Rectal smooth muscle tissue (tissue), 1 donor: ENCODE measurements around the gene XPA.

Experiments used
- H3K27ac ChIP-seq: one replicate; pipeline ENCODE4 v1.7.0; 2013; ENCODE audit warnings: low read depth, low read length, inconsistent platforms
- H3K27me3 ChIP-seq: one replicate; pipeline ENCODE4 v1.7.0; 2013; ENCODE audit warnings: low read length; ENCODE audit not compliant: control insufficient read depth, insufficient read depth
- H3K36me3 ChIP-seq: one replicate; pipeline ENCODE4 v1.7.0; 2013; ENCODE audit warnings: low read length; ENCODE audit not compliant: control insufficient read depth, insufficient read depth
- H3K4me1 ChIP-seq: one replicate; pipeline ENCODE4 v1.7.0; 2013; ENCODE audit warnings: low read length; ENCODE audit not compliant: control insufficient read depth, insufficient read depth
- H3K4me3 ChIP-seq: one replicate; pipeline ENCODE4 v1.7.0; 2013; ENCODE audit warnings: low read length
- H3K9ac ChIP-seq: one replicate; pipeline ENCODE4 v1.7.0; 2013; ENCODE audit warnings: low read length

XPA gene

GRCh38 chr9:97668485-97668884, 28.7 kb downstream of the XPA start:
- Histone ChIP-seq H3K27ac (no peak overlapping the region), H3K4me1 (no peaks in the 10 kb centered on the region), H3K36me3 (peaks cover 40% of the 10 kb centered on the region), H3K27me3 (no peaks in the 10 kb centered on the region), H3K4me3 (no peak overlapping the region), H3K9ac (no peak overlapping the region)

GRCh38 chr9:97666907-97667686, 30.0 kb downstream of the XPA start:
- no peak overlapping the region for H3K9ac ChIP-seq
- H3K27ac ChIP-seq, result no peak overlapping the region
- H3K27me3 ChIP-seq, result no peaks in the 10 kb centered on the region
- no peaks in the 10 kb centered on the region for H3K4me1 ChIP-seq
- no peak overlapping the region for H3K4me3 ChIP-seq
- H3K36me3 ChIP-seq, result peaks cover 43% of the 10 kb centered on the region

GRCh38 chr9:97665742-97666141, 31.4 kb downstream of the XPA start:
- no peak overlapping the region for H3K4me3 ChIP-seq
- H3K36me3 ChIP-seq, result peaks cover 42% of the 10 kb centered on the region
- H3K9ac ChIP-seq, result no peak overlapping the region
- H3K27me3 ChIP-seq, result no peaks in the 10 kb centered on the region
- no peak overlapping the region for H3K27ac ChIP-seq
- no peaks in the 10 kb centered on the region for H3K4me1 ChIP-seq

- Histone ChIP-seq H3K4me1 (no peaks in the 10 kb centered on the region), H3K9ac (no peak overlapping the region), H3K36me3 (peaks cover 34% of the 10 kb centered on the region), H3K27me3 (no peaks in the 10 kb centered on the region), H3K4me3 (no peak overlapping the region), H3K27ac (no peak overlapping the region)
Measured at GRCh38 chr9:97660847-97661246, 36.3 kb downstream of the XPA start.

GRCh38 chr9:97660340-97660739, 36.8 kb downstream of the XPA start:
- no peak overlapping the region for H3K4me3 ChIP-seq
- no peaks in the 10 kb centered on the region for H3K27me3 ChIP-seq
- no peak overlapping the region for H3K27ac ChIP-seq
- peaks cover 33% of the 10 kb centered on the region for H3K36me3 ChIP-seq
- H3K4me1 ChIP-seq, result no peaks in the 10 kb centered on the region
- no peak overlapping the region for H3K9ac ChIP-seq

GRCh38 chr9:97659771-97660170, 37.4 kb downstream of the XPA start:
- H3K27me3 ChIP-seq, result no peaks in the 10 kb centered on the region
- H3K36me3 ChIP-seq, result peaks cover 28% of the 10 kb centered on the region
- no peak overlapping the region for H3K27ac ChIP-seq
- no peak overlapping the region for H3K9ac ChIP-seq
- no peaks in the 10 kb centered on the region for H3K4me1 ChIP-seq
- no peak overlapping the region for H3K4me3 ChIP-seq

- Histone ChIP-seq H3K27me3 (no peaks in the 10 kb centered on the region), H3K36me3 (peaks cover 27% of the 10 kb centered on the region), H3K4me1 (no peaks in the 10 kb centered on the region), H3K27ac (no peak overlapping the region), H3K9ac (no peak overlapping the region), H3K4me3 (no peak overlapping the region)
Measured at GRCh38 chr9:97658707-97659106, 38.4 kb downstream of the XPA start.

GRCh38 chr9:97651646-97652045, 45.5 kb downstream of the XPA start:
- Histone ChIP-seq H3K27ac (no peak overlapping the region), H3K4me1 (no peaks in the 10 kb centered on the region), H3K36me3 (peaks cover 20% of the 10 kb centered on the region)

GRCh38 chr9:97647996-97648395, 49.1 kb downstream of the XPA start:
- Histone ChIP-seq H3K27ac (no peak overlapping the region), H3K4me3 (no peak overlapping the region), H3K27me3 (no peaks in the 10 kb centered on the region), H3K9ac (no peak overlapping the region), H3K4me1 (no peaks in the 10 kb centered on the region), H3K36me3 (peaks cover 19% of the 10 kb centered on the region)

More at GRCh38 chr9:97651646-97652045, 45.5 kb downstream of the XPA start:
- no peaks in the 10 kb centered on the region for H3K27me3 ChIP-seq
- no peak overlapping the region for H3K9ac ChIP-seq
- no peak overlapping the region for H3K4me3 ChIP-seq

GRCh38 chr9:97645720-97646119, 51.4 kb downstream of the XPA start:
- H3K36me3 ChIP-seq, result peaks cover 24% of the 10 kb centered on the region
- no peak overlapping the region for H3K9ac ChIP-seq
- H3K4me3 ChIP-seq, result no peak overlapping the region
- H3K27ac ChIP-seq, result no peak overlapping the region
- no peaks in the 10 kb centered on the region for H3K4me1 ChIP-seq
- no peaks in the 10 kb centered on the region for H3K27me3 ChIP-seq

- H3K36me3 ChIP-seq, result peaks cover 16% of the 10 kb centered on the region
- peaks cover 2% of the 10 kb centered on the region for H3K4me1 ChIP-seq
- H3K27ac ChIP-seq, result no peak overlapping the region
- no peaks in the 10 kb centered on the region for H3K27me3 ChIP-seq
- no peak overlapping the region for H3K9ac ChIP-seq
- no peak overlapping the region for H3K4me3 ChIP-seq
Measured at GRCh38 chr9:97640325-97640724, 56.8 kb downstream of the XPA start.

- Histone ChIP-seq H3K4me1 (peaks cover 6% of the 10 kb centered on the region), H3K4me3 (no peak overlapping the region), H3K27me3 (no peaks in the 10 kb centered on the region), H3K36me3 (peaks cover 10% of the 10 kb centered on the region), H3K9ac (no peak overlapping the region), H3K27ac (no peak overlapping the region)
Measured at GRCh38 chr9:97638666-97639065, 58.5 kb downstream of the XPA start.

- H3K36me3 ChIP-seq, result peaks cover 3% of the 10 kb centered on the region
- H3K27ac ChIP-seq, result no peak overlapping the region
- H3K27me3 ChIP-seq, result no peaks in the 10 kb centered on the region
- H3K4me3 ChIP-seq, result no peak overlapping the region
- peaks cover 9% of the 10 kb centered on the region for H3K4me1 ChIP-seq
- H3K9ac ChIP-seq, result no peak overlapping the region
Measured at GRCh38 chr9:97636903-97637302, 60.2 kb downstream of the XPA start.
